ENCODE data around the gene PUS1.

The PUS1 gene

GRCh38 chr12:131930510-131930909 lies 1.4 kb downstream of the PUS1 start:
- Histone ChIP-seq H3K36me3 (peaks cover 39 to 53% (median 51%) of the 10 kb centered on the region in 11 experiments), H3K4me1 (peaks cover 12 to 44% (median 38%) of the 10 kb centered on the region in 10 experiments), H3K9me3 (replicated peaks in 1 of 11) (peaks cover 0 to 8% (median 0%) of the 10 kb centered on the region in 11 experiments; a peak in 8 of 22 replicates), H3K4me3 (peak overlapping the region; percentile 74 to 97 (median 90)), H3K9ac (peak overlapping the region; percentile 92 to 96 (median 95)), H4K20me1 (peaks cover 0 to 54% (median 46%) of the 10 kb centered on the region in 11 experiments; a peak in 19 of 22 replicates), H3K27me3 (no peaks in the 10 kb centered on the region), H3K27ac (peak overlapping the region in 8 of 11 experiments; percentile 93 to 96 (median 94); a peak in 14 of 22 replicates), H3K4me2 (peak overlapping the region; percentile 78 to 99 (median 92))
- no peak for TF ChIP-seq Cebpa-rat (IDR thresholded peaks at IDR 0.05)

- Histone ChIP-seq H3K9ac (no peak overlapping the region), H3K27me3 (no peaks in the 10 kb centered on the region), H3K4me1 (peaks cover 12 to 32% (median 26%) of the 10 kb centered on the region in 10 experiments), H3K27ac (no peak overlapping the region), H3K4me3 (no peak overlapping the region), H4K20me1 (peaks cover 0 to 81% (median 56%) of the 10 kb centered on the region in 11 experiments; a peak in 19 of 22 replicates), H3K9me3 (replicated peaks in 1 of 11) (no peaks in the 10 kb centered on the region), H3K36me3 (peaks cover 61 to 82% (median 79%) of the 10 kb centered on the region in 11 experiments), H3K4me2 (no peak overlapping the region)
- TF ChIP-seq Cebpa-rat (IDR thresholded peaks at IDR 0.05), result no peak
Observed at GRCh38 chr12:131933387-131933786, 4.3 kb downstream of the PUS1 start.

GRCh38 chr12:131934535-131934934 lies 5.5 kb downstream of the PUS1 start:
- H3K4me2 ChIP-seq, result no peak overlapping the region
- H3K27ac ChIP-seq, result no peak overlapping the region
- no peaks in the 10 kb centered on the region for H3K9me3 ChIP-seq (replicated peaks in 1 of 11)
- H3K27me3 ChIP-seq, result no peaks in the 10 kb centered on the region
- H3K36me3 ChIP-seq, result peaks cover 71 to 94% (median 91%) of the 10 kb centered on the region in 11 experiments
- peaks cover 12 to 29% (median 25%) of the 10 kb centered on the region in 10 experiments for H3K4me1 ChIP-seq
- H3K4me3 ChIP-seq, result no peak overlapping the region
- no peak for TF ChIP-seq Cebpa-rat (IDR thresholded peaks at IDR 0.05)
- peaks cover 0 to 92% (median 62%) of the 10 kb centered on the region in 11 experiments; a peak in 19 of 22 replicates for H4K20me1 ChIP-seq
- no peak overlapping the region for H3K9ac ChIP-seq

GRCh38 chr12:131938082-131938481 lies 9.0 kb downstream of the PUS1 start:
- Histone ChIP-seq H4K20me1 (peaks cover 0 to 94% (median 64%) of the 10 kb centered on the region in 11 experiments; a peak in 18 of 22 replicates), H3K4me2 (no peak overlapping the region), H3K9ac (0 out of 22 replicates have a peak overlapping the region, but pooled peaks of 1 of the 11 experiments have one; percentile 19), H3K27me3 (no peaks in the 10 kb centered on the region), H3K9me3 (replicated peaks in 1 of 11) (no peaks in the 10 kb centered on the region), H3K4me1 (no peaks in the 10 kb centered on the region), H3K36me3 (peaks cover 88 to 100% (median 99%) of the 10 kb centered on the region in 11 experiments), H3K4me3 (no peak overlapping the region), H3K27ac (no peak overlapping the region)
- TF ChIP-seq Cebpa-rat (IDR thresholded peaks at IDR 0.05), result no peak

GRCh38 chr12:131939007-131939406 lies 9.9 kb downstream of the PUS1 start:
- peaks cover 0 to 94% (median 61%) of the 10 kb centered on the region in 11 experiments; a peak in 18 of 22 replicates for H4K20me1 ChIP-seq
- no peaks in the 10 kb centered on the region for H3K9me3 ChIP-seq (replicated peaks in 1 of 11)
- no peak overlapping the region for H3K4me2 ChIP-seq
- no peaks in the 10 kb centered on the region for H3K27me3 ChIP-seq
- no peak for TF ChIP-seq Cebpa-rat (IDR thresholded peaks at IDR 0.05)
- H3K9ac ChIP-seq, result no peak overlapping the region
- no peaks in the 10 kb centered on the region for H3K4me1 ChIP-seq
- no peak overlapping the region for H3K27ac ChIP-seq
- no peak overlapping the region for H3K4me3 ChIP-seq
- peaks cover 88 to 100% (median 99%) of the 10 kb centered on the region in 11 experiments for H3K36me3 ChIP-seq

GRCh38 chr12:131940141-131940547 lies 11.1 kb downstream of the PUS1 start:
- 0 out of 22 replicates have a peak overlapping the region, but pooled peaks of 1 of the 11 experiments have one; percentile 16 for H3K9ac ChIP-seq
- TF ChIP-seq Cebpa-rat (IDR thresholded peaks at IDR 0.05), result no peak

GRCh38 chr12:131941116-131941986 lies 12.3 kb downstream of the PUS1 start:
- TF ChIP-seq Cebpa-rat (IDR thresholded peaks at IDR 0.05), result no peak
- Histone ChIP-seq H3K4me3 (no peak overlapping the region), H3K4me2 (no peak overlapping the region), H3K36me3 (peaks cover 78 to 92% (median 90%) of the 10 kb centered on the region in 11 experiments), H3K27ac (no peak overlapping the region), H4K20me1 (peaks cover 0 to 94% (median 56%) of the 10 kb centered on the region in 11 experiments; a peak in 18 of 22 replicates), H3K9me3 (replicated peaks in 1 of 11) (no peaks in the 10 kb centered on the region), H3K27me3 (no peaks in the 10 kb centered on the region), H3K4me1 (peaks cover 0 to 12% (median 2%) of the 10 kb centered on the region in 10 experiments; a peak in 4 of 20 replicates), H3K9ac (no peak overlapping the region)

More at GRCh38 chr12:131940141-131940547, 11.1 kb downstream of the PUS1 start:
- no peak overlapping the region for H3K4me2 ChIP-seq
- no peak overlapping the region for H3K4me3 ChIP-seq
- H3K4me1 ChIP-seq, result peaks cover 0 to 7% (median under 1%) of the 10 kb centered on the region in 10 experiments; a peak in 4 of 20 replicates
- no peak overlapping the region for H3K27ac ChIP-seq
- no peaks in the 10 kb centered on the region for H3K9me3 ChIP-seq (replicated peaks in 1 of 11)
- no peaks in the 10 kb centered on the region for H3K27me3 ChIP-seq
- peaks cover 88 to 100% (median 99%) of the 10 kb centered on the region in 11 experiments for H3K36me3 ChIP-seq
- peaks cover 0 to 95% (median 56%) of the 10 kb centered on the region in 11 experiments; a peak in 18 of 22 replicates for H4K20me1 ChIP-seq

GRCh38 chr12:131941987-131942341 lies 12.9 kb downstream of the PUS1 start:
- Histone ChIP-seq H3K9ac (no peak overlapping the region), H3K4me1 (peaks cover 0 to 12% (median 2%) of the 10 kb centered on the region in 10 experiments; a peak in 5 of 20 replicates), H3K36me3 (peaks cover 72 to 86% (median 84%) of the 10 kb centered on the region in 11 experiments), H3K27me3 (no peaks in the 10 kb centered on the region), H3K4me2 (no peak overlapping the region), H3K9me3 (replicated peaks in 1 of 11) (no peaks in the 10 kb centered on the region), H4K20me1 (peaks cover 0 to 92% (median 56%) of the 10 kb centered on the region in 11 experiments; a peak in 18 of 22 replicates), H3K4me3 (no peak overlapping the region), H3K27ac (no peak overlapping the region)
- TF ChIP-seq Cebpa-rat (IDR thresholded peaks at IDR 0.05), result no peak

- TF ChIP-seq Cebpa-rat (IDR thresholded peaks at IDR 0.05), result no peak
- H3K36me3 ChIP-seq, result peaks cover 70 to 79% (median 77%) of the 10 kb centered on the region in 11 experiments
Observed at GRCh38 chr12:131942671-131943070, 13.6 kb downstream of the PUS1 start.

More at GRCh38 chr12:131942671-131943070, 13.6 kb downstream of the PUS1 start:
- peaks cover 0 to 89% (median 54%) of the 10 kb centered on the region in 11 experiments; a peak in 18 of 22 replicates for H4K20me1 ChIP-seq
- peaks cover 0 to 18% (median 6%) of the 10 kb centered on the region in 10 experiments; a peak in 10 of 20 replicates for H3K4me1 ChIP-seq
- no peak overlapping the region for H3K4me3 ChIP-seq
- no peaks in the 10 kb centered on the region for H3K9me3 ChIP-seq (replicated peaks in 1 of 11)
- no peak overlapping the region for H3K9ac ChIP-seq
- no peaks in the 10 kb centered on the region for H3K27me3 ChIP-seq
- H3K4me2 ChIP-seq, result no peak overlapping the region
- H3K27ac ChIP-seq, result no peak overlapping the region

Measured in BLaER1 treated with 17β-estradiol and CSF1 and Interleukin-3, amounts not matched to agents 10 nM and 100 nM (cell line).